HG02642 (cell line): Measurements from ENCODE around the gene PTBP3.
"Not testable (repeated sequence)": the region's sequence is repeated elsewhere in the genome, so short reads cannot be mapped to it uniquely, and the experiment has no call there.

Experiments used
- ATAC-seq: cut with Tn5 transposase; IDR thresholded peaks from one replicate; pipeline ENCODE4 v1.9.1; 2021; ENCODE audit warnings: mild to moderate bottlenecking; ENCODE audit not compliant: unreplicated experiment, poor library complexity

The PTBP3 gene

DNA sequence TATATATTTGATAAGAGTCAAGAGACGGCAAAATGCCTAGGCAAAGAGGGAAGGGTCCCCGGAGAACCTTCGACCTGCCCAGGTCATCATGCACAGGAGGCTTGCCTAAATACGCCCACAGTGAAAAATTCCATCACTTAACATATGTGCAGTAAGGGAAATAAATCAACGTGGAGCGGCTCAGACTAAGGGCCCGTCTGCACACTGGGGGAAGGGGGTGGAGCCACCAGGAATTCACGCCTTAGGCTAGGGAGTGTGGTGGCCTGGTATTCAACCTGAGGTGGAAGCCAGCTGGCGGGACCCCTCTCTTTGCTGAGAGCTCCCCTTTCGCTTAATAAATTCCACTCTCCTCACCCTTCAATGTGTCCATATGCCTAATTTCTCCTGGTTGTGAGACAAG lies 8.3 kb downstream of the PTBP3 start:
- ATAC-seq, result no peak

DNA sequence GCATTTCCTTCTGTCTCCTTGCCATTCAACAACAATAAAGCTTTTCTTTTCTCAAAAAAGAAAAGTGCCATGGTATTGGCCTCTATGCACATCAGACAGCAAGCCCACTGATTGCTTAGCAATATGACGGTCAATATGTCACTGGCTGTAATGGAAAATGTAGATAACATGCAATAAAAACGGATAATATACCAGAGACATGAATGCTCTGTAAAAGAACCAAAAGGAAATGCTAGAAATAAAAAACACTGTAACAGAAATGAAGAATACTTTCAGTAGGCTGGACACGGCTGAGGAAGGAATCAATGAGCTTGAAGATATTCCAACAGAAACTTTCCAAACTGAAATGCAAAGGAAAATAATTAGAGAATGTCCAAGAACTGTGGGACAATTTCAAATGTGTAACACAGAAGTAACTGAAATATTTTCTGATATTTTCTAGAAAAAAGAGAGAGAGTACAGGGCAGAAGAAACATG lies 10.0 kb downstream of the PTBP3 start:
- no peak for ATAC-seq

DNA sequence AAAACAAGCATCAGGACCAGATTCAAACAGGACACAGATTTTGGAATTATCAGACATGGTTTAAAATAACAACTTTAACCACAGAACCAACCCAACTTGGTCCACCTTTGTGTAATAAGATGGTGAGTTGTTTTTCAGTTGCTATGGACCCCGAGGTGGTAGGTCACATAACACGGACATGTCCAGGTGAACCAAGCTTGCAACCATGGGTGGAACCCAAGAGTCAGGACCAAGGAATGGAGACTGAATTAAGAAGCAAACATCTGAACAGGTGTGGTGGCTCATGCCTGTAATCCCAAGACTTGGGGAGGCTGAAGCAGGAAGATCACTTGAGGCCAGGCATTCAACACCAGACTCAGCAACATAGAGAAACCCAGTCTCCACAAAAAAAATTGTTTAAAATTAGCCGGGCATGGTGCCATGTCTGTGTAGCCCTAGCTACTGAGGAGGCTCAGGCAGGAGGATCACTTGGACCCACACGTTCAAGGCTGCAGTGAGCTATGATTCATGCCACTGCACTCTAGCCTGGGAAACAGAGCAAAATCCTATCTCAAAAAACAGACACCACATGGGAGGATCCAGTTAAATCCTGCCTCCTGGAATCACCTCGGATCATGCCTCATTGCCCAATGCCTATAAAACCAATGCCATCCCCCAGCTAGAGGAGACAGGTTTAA lies 10.6 kb downstream of the PTBP3 start:
- no peak for ATAC-seq

DNA sequence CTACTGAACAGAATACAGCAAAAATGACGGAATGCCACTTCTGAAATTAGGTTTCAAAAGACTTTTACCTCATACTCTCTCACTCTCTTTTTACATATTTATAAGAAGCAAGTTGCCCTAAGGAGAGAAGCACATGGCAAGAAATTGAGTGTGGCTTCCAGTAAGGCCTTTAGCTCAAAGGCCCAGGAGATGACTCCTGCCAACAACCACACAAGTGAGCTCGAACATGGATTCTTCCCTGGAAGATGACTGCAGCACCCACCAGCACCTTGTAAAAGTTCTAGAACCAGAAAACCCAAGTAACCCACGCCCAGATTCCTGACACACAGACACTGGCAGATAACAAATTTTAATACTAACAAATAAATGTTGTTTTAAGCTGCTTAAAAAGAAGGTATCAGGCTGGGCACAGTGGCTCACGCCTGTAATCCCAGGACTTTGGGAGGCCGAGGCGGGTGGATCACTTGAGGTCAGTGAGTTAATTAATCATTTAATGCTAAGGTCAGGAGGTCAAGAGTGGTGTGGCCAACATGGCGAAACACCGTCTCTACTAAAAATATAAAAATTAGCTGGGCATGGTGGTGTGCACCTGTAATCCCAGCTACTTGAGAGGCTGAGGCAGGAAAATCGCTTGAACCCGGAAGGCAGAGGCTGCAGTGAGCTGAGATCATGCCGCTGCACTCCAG lies 17.0 kb downstream of the PTBP3 start:
- no peak for ATAC-seq

DNA sequence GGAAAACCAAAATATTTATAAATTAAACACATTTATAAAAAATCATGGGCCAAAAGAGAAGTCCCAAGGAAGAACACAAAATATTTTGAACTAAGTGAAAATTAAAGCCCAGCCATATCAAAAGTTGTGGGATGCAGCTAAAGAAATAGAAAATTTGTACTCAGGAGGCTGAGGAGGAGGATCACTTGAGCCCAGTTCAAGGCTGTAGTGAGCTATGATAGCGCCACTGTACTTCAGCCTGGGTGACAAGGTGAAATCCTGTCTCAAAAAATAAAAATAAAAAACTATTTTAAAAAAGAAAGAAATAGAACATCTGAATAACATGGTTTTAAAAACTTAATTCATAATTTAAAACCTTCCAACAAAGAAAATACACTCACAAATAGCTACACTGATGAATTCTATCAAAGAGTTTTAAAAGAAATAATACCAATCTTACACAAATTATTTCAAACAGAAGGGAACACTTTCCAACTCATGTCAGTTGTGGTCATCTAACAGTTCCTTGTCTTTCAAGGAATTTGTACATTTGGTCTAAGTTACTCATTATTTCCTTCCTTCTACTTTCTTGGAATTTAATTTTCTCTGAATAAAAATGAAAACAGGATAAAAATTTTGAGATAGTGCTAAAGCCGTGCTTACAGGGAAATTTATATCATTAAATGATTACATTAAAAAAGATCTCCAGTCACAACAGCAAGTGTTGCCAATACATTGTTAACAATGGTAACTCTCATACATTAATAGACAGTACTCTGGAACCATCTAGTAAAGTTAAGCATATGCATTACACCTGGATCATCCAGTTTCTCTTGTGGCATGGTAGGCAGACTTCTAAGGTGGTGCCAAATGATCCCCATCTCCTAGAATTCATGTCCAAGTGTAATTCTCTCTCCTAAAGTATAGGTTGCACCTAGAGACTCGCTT lies 17.8 kb downstream of the PTBP3 start:
- no peak for ATAC-seq

DNA sequence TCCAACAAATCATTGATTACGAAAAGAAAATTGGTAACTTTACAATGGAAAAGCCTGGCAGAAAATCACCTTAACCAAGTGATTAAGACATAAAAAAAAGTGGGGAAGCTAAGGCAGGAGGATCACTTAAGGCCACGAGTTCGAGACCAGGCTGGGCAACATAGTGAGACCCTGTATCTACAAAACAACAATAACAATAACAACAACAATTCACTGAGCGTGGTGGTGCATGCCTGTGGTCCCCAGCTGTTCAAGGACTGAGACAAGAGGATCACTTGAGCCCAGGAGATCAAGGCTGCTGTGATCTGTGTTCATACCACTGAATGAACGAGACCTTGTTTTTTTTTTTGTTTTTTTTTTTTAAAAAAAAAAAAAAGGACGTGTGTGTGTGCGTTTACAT lies 21.3 kb downstream of the PTBP3 start:
- no peak for ATAC-seq

DNA sequence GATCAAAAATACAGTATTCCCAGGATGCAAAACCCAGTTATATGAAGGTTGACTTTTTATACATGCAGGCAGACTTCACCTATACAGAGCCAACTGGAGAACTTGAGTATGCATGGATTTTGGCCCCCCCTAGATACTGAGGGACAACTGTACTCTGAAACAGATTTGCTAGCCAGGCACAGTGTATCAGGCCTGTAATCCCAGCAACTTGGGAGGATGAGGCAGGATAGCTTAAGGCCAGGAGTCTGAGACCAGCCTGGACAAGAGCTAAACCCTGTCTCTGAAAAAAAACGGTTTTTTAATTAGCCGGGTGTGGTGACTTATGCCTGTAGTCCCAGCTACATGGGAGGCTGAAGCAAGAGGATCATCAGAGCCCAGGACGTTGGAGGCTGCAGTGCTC lies 21.9 kb downstream of the PTBP3 start:
- no peak for ATAC-seq

DNA sequence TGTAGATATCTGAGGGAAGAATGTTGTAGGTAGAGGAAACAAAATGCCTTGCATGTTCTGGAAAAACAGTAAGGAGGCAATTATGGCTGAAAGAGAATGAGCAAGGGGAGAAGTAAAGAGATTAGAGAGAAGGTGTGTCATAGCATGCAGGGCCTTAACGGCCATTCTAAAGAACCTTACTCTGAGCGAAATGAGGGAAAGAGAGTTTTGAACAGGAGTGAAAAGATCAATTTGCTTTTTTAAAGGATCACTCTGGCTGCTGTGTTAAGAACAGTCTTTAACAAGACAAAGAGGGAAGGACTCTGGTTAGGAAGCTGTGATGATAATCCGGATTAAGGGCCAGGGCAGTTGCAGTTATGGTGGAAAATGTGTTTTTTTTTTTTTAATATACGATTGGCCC lies 22.6 kb downstream of the PTBP3 start:
- ATAC-seq, result no peak

DNA sequence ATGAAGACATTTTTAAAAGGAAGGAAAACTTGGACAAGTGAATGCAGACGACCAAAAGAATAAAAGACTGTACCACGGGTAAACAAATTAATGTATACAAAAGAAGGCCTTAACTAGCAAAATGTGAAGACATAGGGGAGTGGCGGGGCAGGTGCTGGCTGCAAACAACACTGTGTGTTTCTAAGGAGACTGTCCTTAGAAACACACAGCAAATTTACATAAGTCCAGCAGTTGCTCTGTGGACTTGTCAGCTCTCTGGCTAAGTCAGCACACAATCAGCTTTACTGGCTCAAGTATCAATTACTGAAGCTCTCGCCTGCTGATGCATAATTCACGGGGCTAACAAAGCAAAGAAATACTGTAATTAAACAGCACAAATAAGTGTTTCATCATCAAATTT lies 24.8 kb downstream of the PTBP3 start:
- no peak for ATAC-seq

DNA sequence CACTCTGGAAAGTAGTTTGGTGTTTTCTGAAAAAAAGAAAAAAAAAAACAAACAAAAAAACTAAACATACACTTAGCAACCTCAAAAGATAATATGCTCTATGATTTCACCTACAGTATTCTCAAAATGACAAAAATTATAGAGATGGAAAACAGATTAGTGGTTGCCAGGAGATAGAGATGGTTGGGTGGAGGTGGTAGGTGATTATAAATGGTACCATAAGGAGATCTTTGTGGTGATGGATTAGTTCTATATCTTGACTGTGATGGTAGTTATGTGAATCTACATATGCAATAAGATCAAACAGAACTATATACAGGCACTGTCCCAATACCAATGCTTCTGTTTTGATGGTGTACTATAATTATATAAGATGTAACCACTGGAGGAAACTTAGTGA lies 32.0 kb downstream of the PTBP3 start:
- no peak for ATAC-seq

DNA sequence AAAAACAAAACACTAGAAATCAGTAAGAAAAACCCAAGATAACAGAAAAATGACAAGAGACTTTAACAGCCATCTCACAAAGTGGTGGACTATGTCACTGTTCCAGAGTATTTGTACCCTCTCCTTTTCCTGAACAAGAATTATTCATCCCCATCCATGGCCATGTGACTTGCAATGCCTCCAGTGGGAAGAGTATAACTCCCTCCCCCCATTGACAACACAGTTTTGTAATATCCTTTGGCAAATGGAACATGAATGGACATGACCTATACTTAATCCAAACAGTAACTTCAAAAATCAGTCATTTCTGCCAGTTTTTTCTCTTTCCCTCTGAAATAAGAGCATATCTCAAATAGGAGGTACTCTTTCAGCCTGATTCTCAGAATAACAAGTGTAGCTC lies 33.9 kb downstream of the PTBP3 start:
- ATAC-seq, result no peak

DNA sequence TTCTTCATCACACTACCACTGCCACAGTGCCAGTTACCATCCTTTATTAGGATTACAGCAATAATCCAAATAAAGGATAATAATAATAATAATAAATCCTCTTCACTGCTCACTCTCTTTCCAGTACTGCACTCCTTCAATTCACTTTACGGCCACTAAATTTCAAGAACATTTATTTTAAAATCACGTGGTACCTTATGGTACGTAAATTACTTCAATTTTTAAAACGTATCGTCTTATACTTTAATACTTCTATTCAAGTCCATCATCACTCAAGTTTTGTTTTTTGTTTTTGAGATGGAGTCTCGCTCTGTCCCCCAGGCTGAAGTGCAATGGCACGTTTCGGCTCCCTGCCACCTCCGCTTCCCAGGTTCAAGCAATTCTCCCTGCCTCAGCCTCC lies 36.5 kb downstream of the PTBP3 start:
- ATAC-seq, result no peak

DNA sequence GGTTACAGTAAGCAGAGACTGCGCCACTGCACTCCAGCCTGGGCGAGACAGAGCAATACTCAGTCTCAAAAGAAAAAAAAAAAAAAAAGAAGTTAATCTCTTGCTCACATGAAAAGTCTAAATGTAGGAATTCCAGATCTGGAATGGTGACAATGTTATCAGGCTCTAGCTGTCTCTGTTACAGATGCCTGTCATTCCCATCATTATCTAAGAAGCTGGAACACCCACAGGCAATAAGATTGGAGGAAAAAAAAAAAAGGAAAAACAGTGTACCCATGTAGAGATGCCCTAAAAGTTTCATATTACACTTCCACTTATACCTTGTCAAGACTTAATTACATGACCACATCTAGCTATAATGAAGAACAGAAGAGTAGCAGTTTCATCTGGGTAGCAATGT lies 38.2 kb downstream of the PTBP3 start:
- ATAC-seq, result no peak

DNA sequence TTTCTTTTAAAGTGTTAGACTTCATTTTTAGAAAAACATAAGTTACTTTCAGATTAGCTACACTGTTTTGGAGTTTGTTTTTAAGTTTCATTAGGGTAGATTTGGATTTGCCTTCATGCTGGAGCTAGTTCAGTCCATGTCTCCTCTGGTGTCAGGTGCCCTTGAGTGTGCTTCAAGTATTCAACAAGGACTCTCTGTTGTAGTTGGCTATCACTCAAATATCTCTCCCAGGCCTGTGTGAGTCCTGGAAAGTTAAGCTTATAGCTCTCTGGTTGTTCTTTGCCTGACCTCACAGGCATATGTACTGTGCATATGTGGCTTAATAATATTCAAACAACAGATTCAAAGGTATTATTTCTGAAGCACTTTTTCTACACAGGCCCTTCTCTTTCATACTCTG lies 45.4 kb downstream of the PTBP3 start:
- ATAC-seq, result no peak

DNA sequence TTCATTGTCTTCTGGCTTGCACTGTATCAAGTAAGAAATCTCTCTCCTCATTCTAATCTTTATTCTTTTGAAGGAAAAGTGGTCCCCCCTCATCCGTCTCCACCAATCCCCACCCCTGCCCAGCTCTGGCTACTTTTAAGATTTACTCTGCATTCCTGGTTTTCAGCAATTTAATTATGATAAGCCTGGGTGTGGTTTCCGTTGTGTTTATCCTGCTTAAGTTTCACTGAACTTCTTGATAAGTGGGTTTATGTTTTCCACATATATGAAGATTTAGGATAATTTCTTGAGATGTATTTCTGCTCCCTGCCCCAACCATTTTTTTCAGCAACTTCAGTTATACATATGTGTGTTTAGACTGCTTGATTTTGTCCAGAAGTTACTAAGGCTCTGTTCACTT lies 46.5 kb downstream of the PTBP3 start:
- no peak for ATAC-seq

DNA sequence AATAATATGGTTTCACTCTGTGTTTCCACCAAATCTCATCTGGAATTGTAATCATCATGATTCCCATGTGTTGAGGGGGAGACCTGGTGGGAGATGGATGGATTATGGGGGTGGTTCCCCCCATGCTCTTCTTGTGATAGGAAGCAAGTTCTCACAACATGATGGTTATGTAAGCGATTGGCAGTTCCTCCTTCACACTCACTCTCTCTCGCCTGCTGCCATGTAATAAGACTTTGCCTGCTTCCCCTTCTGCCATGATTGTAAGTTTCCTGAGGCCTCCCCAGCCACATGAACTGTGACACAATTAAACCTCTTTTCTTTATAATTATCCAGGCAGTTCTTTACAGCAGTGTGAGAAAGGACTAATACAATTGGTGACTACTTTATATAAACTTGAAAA lies 48.4 kb downstream of the PTBP3 start:
- no peak for ATAC-seq

DNA sequence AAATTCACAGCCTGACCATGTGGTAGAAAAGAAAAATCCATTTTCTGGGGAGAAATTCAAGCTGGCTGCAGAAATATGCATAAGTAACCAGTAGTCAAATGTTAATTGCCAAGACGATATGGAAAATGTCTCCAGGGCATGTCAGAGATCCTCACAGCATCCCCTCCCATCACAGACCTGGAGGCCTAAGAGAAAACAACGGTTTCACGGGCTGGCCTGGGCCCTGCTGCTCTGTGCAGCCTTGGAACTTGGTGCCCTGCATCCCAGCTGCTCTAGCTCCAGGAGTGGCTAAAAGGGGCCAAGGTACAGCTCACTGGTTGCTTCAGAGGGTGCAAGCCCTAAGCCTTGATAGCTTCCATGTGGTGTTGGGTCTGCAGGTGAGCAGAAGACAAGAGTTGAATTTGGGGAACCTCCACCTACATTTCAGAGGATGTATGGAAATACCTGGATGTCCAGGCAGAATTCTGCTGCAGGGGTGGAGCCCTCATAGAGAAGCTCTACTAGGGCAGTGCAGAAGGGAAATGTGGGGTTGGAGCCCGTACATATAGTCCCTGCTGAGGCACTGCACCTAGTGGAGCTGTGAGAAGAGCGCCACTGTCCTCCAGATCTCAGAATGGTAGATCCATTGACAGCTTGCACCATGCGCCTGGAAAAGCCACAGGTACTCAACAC lies 49.7 kb downstream of the PTBP3 start:
- no peak for ATAC-seq

DNA sequence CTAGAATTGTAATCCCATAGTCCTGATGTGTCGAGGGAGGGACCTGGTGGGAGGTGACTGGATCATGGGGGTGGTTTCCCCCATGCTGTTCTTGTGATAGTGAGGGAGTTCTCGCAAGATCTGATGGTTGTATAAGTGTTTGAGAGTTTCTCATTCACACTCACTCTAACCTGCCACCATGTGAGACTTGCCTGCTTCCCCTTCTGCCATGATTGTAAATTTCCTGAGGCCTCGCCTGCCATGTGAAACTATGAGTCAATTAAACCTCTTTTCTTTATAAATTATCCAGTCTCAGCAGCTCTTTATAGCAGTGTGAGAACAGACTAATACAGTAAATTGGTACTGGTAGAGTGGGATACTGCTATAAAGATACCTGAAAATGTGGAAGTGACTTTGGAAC lies 50.6 kb downstream of the PTBP3 start:
- ATAC-seq, result not testable (repeated sequence)

DNA sequence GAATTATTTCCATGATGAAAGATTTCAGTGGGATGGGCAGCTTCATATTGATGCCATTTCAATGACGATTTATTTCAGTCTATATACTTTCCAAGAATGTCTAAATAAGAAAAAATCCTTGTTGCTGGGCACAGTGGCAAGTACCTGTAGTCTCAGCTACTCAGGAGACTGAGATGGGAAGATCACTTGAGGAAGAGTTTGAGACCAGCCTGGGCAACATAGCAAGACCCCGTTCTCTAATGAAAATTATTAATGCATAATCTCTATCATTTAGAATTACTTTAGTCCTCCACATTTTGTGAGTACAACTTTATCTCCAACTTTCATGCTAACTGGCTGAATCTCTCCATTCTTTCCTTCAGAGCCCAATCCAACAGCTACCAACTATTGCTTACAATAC lies 52.5 kb downstream of the PTBP3 start:
- ATAC-seq, result no peak

DNA sequence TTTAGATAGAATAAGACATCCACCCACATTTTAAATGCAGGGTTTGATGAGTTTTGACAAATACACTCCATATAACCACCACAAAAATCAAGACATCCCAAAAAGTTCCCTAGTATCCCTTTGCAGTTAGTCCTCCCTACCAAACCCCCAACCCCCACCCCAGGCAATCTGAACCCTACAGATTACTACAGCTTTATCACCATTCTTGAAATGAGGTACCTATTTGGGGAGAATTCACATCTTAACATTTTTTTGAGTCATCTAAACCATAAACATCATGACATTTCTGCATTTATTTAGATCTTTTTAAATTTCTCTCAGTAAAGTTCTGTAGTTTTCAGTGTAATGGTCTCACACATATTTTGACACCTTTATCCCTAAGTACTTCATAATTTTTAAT lies 53.9 kb downstream of the PTBP3 start:
- ATAC-seq, result no peak

DNA sequence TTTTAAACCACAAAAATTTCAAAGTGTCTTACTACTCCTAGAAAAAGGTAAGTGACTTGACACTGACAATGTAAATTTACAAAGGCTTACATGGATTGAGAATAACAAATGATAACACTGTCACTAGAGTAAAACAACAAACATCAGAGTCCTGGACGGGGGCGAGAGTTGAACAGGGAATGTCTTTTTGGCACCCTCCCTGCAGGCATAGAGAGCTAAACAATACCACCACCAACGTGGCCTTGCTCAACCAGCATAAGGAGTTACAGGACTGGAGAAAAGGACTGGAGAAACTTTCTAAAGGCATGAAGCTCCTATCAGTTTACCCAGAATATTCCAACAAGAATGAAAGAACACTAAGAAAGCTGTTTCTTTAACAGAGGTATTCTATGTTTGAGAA lies 55.3 kb downstream of the PTBP3 start:
- no peak for ATAC-seq
